Chondrocyte (in vitro differentiated cells): ENCODE data around the gene NRL. TPM values are rescaled to one million over a fixed set of nuclear protein-coding genes. Genes with fewer than 3 reads are reported as not detected.

Experiments used
- DNase-seq: peaks from one replicate; pipeline ENCODE4 v3.0.0; 2021; ENCODE audit warnings: mixed read lengths, low spot score
- H3K27ac Mint-ChIP-seq: one replicate; pipeline ENCODE4 v1.8.0; 2021; ENCODE audit warnings: mild to moderate bottlenecking, moderate library complexity, mixed read lengths; ENCODE audit not compliant: unreplicated experiment
- H3K27me3 Mint-ChIP-seq: 2 replicates; pipeline ENCODE4 v1.8.0; 2021; ENCODE audit warnings: low read depth, mixed read lengths
- H3K36me3 Mint-ChIP-seq: 2 replicates; pipeline ENCODE4 v1.8.0; 2021; ENCODE audit warnings: low read depth, mixed read lengths
- H3K4me1 Mint-ChIP-seq: 2 replicates; pipeline ENCODE4 v1.8.0; 2021; ENCODE audit warnings: low read depth, mild to moderate bottlenecking, mixed read lengths
- H3K4me3 Mint-ChIP-seq: one replicate; pipeline ENCODE4 v1.8.0; 2021; ENCODE audit warnings: mild to moderate bottlenecking, moderate library complexity, mixed read lengths; ENCODE audit not compliant: unreplicated experiment
- H3K9me3 Mint-ChIP-seq: 2 replicates; pipeline ENCODE4 v1.8.0; 2021; ENCODE audit warnings: low read depth, mixed read lengths
- total RNA-seq: library from RNA; stranded (reverse); gene quantifications from 3 replicates; pipeline ENCODE4 v1.2.1, GENCODE V29; 2021
- TF ChIP-seq, protein P1 (sequence below): fragments of 200-600 bp; sonication (generic); IDR thresholded peaks from 2 replicates; pipeline ENCODE4 v1.5.0; 2021; ENCODE audit warnings: antibody characterized with exemption, mild to moderate bottlenecking, moderate library complexity

The NRL gene
- total RNA-seq, 1 donor from 2014 or later: 1.6 TPM

DNA sequence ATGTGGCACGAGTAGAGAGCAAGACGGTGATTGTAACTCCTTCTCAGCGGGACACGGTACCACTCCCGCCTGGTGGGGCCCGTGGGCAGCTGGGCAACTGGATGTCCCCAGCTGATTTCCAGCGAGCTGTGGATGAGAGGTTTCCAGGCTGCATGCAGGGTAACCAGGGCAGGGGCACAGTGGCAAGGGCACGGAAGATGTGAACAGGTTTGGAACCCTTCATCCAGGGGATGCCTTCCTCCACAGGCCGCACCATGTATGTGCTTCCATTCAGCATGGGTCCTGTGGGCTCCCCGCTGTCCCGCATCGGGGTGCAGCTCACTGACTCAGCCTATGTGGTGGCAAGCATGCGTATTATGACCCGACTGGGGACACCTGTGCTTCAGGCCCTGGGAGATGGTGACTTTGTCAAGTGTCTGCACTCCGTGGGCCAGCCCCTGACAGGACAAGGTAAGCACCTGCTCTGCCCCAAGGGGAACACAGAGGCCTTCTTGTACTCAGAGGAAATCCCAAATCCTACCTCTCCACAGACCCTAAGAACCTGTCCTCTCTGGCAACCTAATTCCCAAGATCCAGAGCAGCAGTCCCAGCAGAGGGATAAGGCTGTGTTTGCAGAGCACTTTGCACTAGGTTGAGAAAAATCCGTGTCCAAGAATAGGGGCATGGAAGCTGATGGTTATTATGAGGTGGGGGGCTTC is 16.4 kb downstream of the NRL start:
- peak overlapping the region; percentile 31 for H3K4me3 Mint-ChIP-seq
- H3K27me3 Mint-ChIP-seq: no peaks in the 10 kb centered on the region
- no peak for DNase-seq
- no peak overlapping the region for H3K27ac Mint-ChIP-seq
- H3K36me3 Mint-ChIP-seq: peaks cover 26% of the 10 kb centered on the region
- TF ChIP-seq, protein P1, sequence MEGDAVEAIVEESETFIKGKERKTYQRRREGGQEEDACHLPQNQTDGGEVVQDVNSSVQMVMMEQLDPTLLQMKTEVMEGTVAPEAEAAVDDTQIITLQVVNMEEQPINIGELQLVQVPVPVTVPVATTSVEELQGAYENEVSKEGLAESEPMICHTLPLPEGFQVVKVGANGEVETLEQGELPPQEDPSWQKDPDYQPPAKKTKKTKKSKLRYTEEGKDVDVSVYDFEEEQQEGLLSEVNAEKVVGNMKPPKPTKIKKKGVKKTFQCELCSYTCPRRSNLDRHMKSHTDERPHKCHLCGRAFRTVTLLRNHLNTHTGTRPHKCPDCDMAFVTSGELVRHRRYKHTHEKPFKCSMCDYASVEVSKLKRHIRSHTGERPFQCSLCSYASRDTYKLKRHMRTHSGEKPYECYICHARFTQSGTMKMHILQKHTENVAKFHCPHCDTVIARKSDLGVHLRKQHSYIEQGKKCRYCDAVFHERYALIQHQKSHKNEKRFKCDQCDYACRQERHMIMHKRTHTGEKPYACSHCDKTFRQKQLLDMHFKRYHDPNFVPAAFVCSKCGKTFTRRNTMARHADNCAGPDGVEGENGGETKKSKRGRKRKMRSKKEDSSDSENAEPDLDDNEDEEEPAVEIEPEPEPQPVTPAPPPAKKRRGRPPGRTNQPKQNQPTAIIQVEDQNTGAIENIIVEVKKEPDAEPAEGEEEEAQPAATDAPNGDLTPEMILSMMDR: no peak
- no peaks in the 10 kb centered on the region for H3K9me3 Mint-ChIP-seq
- H3K4me1 Mint-ChIP-seq: peaks cover 26% of the 10 kb centered on the region

DNA sequence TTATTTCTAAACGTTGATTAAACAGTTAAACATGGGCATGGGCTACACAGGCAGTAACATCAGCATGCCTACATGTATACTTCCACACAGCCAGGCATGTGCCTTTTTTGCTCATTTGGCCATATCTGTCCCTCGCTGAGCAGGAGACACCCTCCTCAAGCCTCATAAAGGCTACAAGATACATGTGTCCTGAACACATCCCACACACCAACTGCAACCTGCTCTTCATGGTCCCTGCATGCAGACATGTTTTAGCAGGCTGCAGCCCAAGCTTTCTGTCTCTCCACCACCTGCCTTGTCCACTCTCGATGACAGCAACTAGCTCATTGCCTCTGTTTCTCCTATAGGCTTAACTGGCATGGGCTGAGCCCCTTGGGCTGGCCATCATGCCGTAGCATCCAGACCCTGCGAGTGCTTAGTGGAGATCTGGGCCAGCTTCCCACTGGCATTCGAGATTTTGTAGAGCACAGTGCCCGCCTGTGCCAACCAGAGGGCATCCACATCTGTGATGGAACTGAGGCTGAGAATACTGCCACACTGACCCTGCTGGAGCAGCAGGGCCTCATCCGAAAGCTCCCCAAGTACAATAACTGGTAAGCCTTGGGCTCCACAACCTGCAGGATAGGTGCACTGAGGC is 18.1 kb downstream of the NRL start:
- peaks cover 22% of the 10 kb centered on the region for H3K36me3 Mint-ChIP-seq
- no peaks in the 10 kb centered on the region for H3K9me3 Mint-ChIP-seq
- TF ChIP-seq, protein P1: no peak
- DNase-seq: no peak
- H3K27me3 Mint-ChIP-seq: no peaks in the 10 kb centered on the region
- H3K4me3 Mint-ChIP-seq: peak overlapping the region; percentile 50
- H3K27ac Mint-ChIP-seq: peak overlapping the region; percentile 57
- peaks cover 38% of the 10 kb centered on the region for H3K4me1 Mint-ChIP-seq

DNA sequence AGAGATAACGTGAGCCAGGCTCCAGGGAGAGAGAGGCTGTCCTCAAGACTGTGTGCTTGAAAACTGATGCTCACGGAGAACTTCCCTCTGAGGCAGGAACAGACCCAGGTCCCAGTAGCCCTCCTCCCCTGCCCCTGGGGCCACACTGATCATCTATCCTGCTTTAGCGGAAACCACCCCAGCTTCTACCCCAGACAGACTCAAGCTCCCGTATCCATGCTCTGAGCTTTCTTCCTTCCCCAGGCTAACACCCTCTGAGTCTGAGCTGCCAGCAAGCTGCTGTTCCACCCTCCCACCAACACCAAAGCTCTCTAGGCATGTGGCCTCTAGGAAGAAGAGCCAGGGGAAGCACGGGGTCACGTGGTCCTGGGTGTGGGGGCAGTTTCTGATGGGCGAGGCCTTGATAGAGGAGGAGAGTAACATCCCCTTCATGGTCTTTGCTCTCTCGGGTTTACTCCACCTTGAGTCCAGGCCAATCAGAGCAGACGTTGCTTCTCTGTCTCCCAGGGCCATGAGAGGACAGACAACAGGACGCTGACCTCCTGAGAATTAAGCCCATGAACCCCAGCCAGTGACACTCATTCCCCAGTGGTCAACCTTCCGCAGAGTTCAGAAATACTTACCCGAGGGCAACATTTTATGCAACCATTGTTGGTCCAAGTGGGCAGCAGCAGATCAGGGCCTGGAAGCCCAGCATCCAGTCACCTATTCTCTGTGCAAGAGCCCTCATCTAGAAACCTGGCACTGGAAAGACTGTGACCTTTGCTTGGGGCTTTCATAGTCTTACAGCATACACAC is 19.3 kb downstream of the NRL start:
- Mint-ChIP-seq H3K27me3 (no peaks in the 10 kb centered on the region), H3K27ac (peak overlapping the region; percentile 97)

DNA sequence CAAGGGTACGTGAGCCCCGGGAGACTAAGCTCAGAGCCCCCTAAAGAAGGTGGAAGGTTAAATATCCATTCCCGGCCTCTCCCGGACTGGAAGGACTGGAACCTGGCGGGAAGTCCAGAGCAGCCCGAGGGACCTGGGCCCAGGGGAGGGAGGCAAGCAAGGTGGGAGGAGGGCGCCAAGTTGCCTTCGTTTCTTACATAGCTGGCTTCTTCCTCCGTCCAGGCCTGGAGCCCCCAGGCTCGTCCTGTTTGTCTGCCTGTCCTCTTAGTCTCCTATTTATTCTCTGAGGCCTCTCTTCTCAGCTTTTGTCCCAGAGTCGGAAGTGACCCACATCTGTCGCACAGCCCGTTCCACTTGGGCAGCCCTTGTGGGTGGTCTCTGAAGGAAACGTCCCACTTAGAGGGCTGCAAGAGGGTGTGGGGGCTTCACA is 19.9 kb downstream of the NRL start:
- Mint-ChIP-seq H3K36me3 (peaks cover 15% of the 10 kb centered on the region), H3K4me1 (peaks cover 38% of the 10 kb centered on the region), H3K9me3 (no peaks in the 10 kb centered on the region), H3K27me3 (no peaks in the 10 kb centered on the region), H3K4me3 (peak overlapping the region; percentile 99), H3K27ac (peak overlapping the region; percentile 97)
- TF ChIP-seq, protein P1: no peak
- no peak for DNase-seq

More for the DNA sequence above, 19.3 kb downstream of the NRL start:
- TF ChIP-seq, protein P1: no peak
- Mint-ChIP-seq H3K4me1 (peaks cover 38% of the 10 kb centered on the region), H3K4me3 (peak overlapping the region; percentile 99), H3K9me3 (no peaks in the 10 kb centered on the region), H3K36me3 (peaks cover 18% of the 10 kb centered on the region)
- no peak for DNase-seq
